ENCODE data around the gene PDK3. TPM values are rescaled to one million over a fixed set of nuclear protein-coding genes. Genes with fewer than 3 reads are reported as not detected.

PDK3 gene
- polyA plus RNA-seq, 3 donors = 12.2 to 34.0 (median 32.6) TPM

- Histone ChIP-seq H3K27ac (ENCODE audit: low read depth in 1 of 2, low read length in 2 of 2) (no peak overlapping the region), H3K4me1 (ENCODE audit: control insufficient read depth in 1 of 2, insufficient read depth in 2 of 2, low read length in 2 of 2) (peaks cover 10 to 14% of the 10 kb centered on the region in 2 donors), H3K4me3 (replicated peaks in 1 of 3; ENCODE audit: low read depth in 2 of 3, low read length in 3 of 3) (no peak overlapping the region), H2AFZ (ENCODE audit: insufficient read depth, low read depth, low read length, poor library complexity, severe bottlenecking) (no peak overlapping the region), H3K4me2 (replicated peaks; ENCODE audit: extremely low read depth, low read length, poor library complexity, severe bottlenecking) (no peak overlapping the region), H3K9ac (ENCODE audit: insufficient read depth, low read length, poor library complexity, severe bottlenecking) (no peak overlapping the region), H4K20me1 (ENCODE audit: insufficient read depth, low read length) (no peaks in the 10 kb centered on the region), H3K27me3 (ENCODE audit: control insufficient read depth in 2 of 2, insufficient read depth in 2 of 2, low read length in 2 of 2) (no peaks in the 10 kb centered on the region), H3K79me2 (ENCODE audit: insufficient read depth, low read length) (no peaks in the 10 kb centered on the region), H3K36me3 (replicated peaks in 1 of 2; ENCODE audit: control insufficient read depth in 1 of 2, insufficient read depth in 2 of 2, low read length in 2 of 2) (no peaks in the 10 kb centered on the region), H3K9me3 (replicated peaks in 1 of 2; ENCODE audit: control insufficient read depth in 1 of 2, insufficient read depth in 1 of 2, low read length in 2 of 2) (no peaks in the 10 kb centered on the region)
- H3K4me1 Mint-ChIP-seq = peaks cover 24% of the 10 kb centered on the region
- H3K27me3 Mint-ChIP-seq (ENCODE audit: low read depth in 3 of 3) = peaks cover 0 to 7% (median 0%) of the 10 kb centered on the region in 3 donors
- H3K4me3 Mint-ChIP-seq = no peak overlapping the region
- peaks cover 0 to 3% of the 10 kb centered on the region in 2 donors for H3K36me3 Mint-ChIP-seq
- peaks cover 0 to 19% (median 2%) of the 10 kb centered on the region in 7 donors for H3K9me3 Mint-ChIP-seq
- intact Hi-C loops (cut with micrococcal nuclease) = no loop called here
- TF ChIP-seq CTCF (IDR thresholded peaks at IDR 0.05) = no peak
- no peak for DNase-seq
- no peak overlapping the region for H3K27ac Mint-ChIP-seq
- no CpG with 5 or more reads among the region's 2 CpGs for WGBS (ENCODE audit: insufficient coverage)
These were observed 41.1 kb upstream of the PDK3 start for GRCh38 chrX:24423960-24424359.

GRCh38 chrX:24424948-24425347 lies 40.1 kb upstream of the PDK3 start:
- Histone ChIP-seq H4K20me1 (ENCODE audit: insufficient read depth, low read length) (no peaks in the 10 kb centered on the region), H3K4me1 (ENCODE audit: control insufficient read depth in 1 of 2, insufficient read depth in 2 of 2, low read length in 2 of 2) (peaks cover 12 to 14% of the 10 kb centered on the region in 2 donors), H2AFZ (ENCODE audit: insufficient read depth, low read depth, low read length, poor library complexity, severe bottlenecking) (no peak overlapping the region), H3K9me3 (replicated peaks in 1 of 2; ENCODE audit: control insufficient read depth in 1 of 2, insufficient read depth in 1 of 2, low read length in 2 of 2) (no peaks in the 10 kb centered on the region), H3K27ac (ENCODE audit: low read depth in 1 of 2, low read length in 2 of 2) (no peak overlapping the region), H3K4me2 (replicated peaks; ENCODE audit: extremely low read depth, low read length, poor library complexity, severe bottlenecking) (no peak overlapping the region), H3K79me2 (ENCODE audit: insufficient read depth, low read length) (no peaks in the 10 kb centered on the region), H3K9ac (ENCODE audit: insufficient read depth, low read length, poor library complexity, severe bottlenecking) (no peak overlapping the region), H3K27me3 (ENCODE audit: control insufficient read depth in 2 of 2, insufficient read depth in 2 of 2, low read length in 2 of 2) (no peaks in the 10 kb centered on the region), H3K36me3 (replicated peaks in 1 of 2; ENCODE audit: control insufficient read depth in 1 of 2, insufficient read depth in 2 of 2, low read length in 2 of 2) (no peaks in the 10 kb centered on the region), H3K4me3 (replicated peaks in 1 of 3; ENCODE audit: low read depth in 2 of 3, low read length in 3 of 3) (no peak overlapping the region)
- TF ChIP-seq CTCF (IDR thresholded peaks at IDR 0.05) = no peak
- no peak for DNase-seq
- Mint-ChIP-seq H3K27ac (no peak overlapping the region), H3K27me3 (ENCODE audit: low read depth in 3 of 3) (peaks cover 0 to 4% (median 0%) of the 10 kb centered on the region in 3 donors), H3K4me1 (peaks cover 25% of the 10 kb centered on the region), H3K4me3 (no peak overlapping the region), H3K36me3 (peaks cover 0 to 3% of the 10 kb centered on the region in 2 donors), H3K9me3 (peaks cover 0 to 16% (median 4%) of the 10 kb centered on the region in 7 donors)
- intact Hi-C loops (cut with micrococcal nuclease) = no loop called here
- 100% methylated on average over 1 of the region's 8 CpGs for WGBS (ENCODE audit: insufficient coverage)

Data from CD14-positive monocyte (primary cell).